ENCODE data around the gene C20orf173. TPM values are rescaled to one million over a fixed set of nuclear protein-coding genes. Genes with fewer than 3 reads are reported as not detected.
"Not testable (repeated sequence)": the region's sequence is repeated elsewhere in the genome, so short reads cannot be mapped to it uniquely, and the experiment has no call there.

C20orf173 gene
- total RNA-seq, 1 donor: not detected

DNA sequence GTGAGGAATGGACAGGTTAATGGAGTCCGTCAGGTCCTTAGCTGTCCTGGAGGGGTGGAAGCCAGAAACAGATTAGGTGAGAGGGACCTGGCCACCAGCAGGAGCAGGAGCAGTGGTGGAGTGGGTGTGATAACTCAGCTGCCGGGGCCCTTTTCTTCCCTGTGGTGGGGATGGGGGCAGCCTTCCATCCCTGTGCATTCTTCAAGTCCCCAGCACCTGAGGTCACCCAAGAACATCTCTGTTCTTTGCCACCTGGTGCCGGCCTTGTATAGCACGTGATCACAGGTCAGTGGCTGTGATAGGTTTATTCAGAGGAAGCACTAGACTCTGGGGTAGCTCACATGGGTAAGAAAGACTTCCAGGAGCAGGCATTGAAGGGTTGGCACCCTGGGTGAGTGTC, 29.0 kb upstream of the C20orf173 start:
- H3K36me3 ChIP-seq (ENCODE audit: insufficient read depth, low read length): peaks cover 22% of the 10 kb centered on the region
- no peaks in the 10 kb centered on the region for H3K27me3 ChIP-seq (ENCODE audit: insufficient read depth, low read length)
- no peak overlapping the region for H2AFZ ChIP-seq (ENCODE audit: low read length)
- H3K4me2 ChIP-seq (ENCODE audit: insufficient read depth, low read length): no peak overlapping the region
- DNase-seq (ENCODE audit: insufficient read length, low spot score, missing footprints): no peak
- peaks cover 4% of the 10 kb centered on the region for H4K20me1 ChIP-seq (ENCODE audit: insufficient read depth, low read length)
- TF ChIP-seq, protein P1, sequence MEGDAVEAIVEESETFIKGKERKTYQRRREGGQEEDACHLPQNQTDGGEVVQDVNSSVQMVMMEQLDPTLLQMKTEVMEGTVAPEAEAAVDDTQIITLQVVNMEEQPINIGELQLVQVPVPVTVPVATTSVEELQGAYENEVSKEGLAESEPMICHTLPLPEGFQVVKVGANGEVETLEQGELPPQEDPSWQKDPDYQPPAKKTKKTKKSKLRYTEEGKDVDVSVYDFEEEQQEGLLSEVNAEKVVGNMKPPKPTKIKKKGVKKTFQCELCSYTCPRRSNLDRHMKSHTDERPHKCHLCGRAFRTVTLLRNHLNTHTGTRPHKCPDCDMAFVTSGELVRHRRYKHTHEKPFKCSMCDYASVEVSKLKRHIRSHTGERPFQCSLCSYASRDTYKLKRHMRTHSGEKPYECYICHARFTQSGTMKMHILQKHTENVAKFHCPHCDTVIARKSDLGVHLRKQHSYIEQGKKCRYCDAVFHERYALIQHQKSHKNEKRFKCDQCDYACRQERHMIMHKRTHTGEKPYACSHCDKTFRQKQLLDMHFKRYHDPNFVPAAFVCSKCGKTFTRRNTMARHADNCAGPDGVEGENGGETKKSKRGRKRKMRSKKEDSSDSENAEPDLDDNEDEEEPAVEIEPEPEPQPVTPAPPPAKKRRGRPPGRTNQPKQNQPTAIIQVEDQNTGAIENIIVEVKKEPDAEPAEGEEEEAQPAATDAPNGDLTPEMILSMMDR (IDR thresholded peaks at IDR 0.05; ENCODE audit: extremely low read depth, low read depth, low read length): no peak
- H3K27ac ChIP-seq (ENCODE audit: low read depth, low read length): no peak overlapping the region
- H3K4me1 ChIP-seq (ENCODE audit: insufficient read depth, low read length): no peaks in the 10 kb centered on the region
- no peaks in the 10 kb centered on the region for H3K79me2 ChIP-seq (ENCODE audit: insufficient read depth, low read length)
- H3K9me3 ChIP-seq (ENCODE audit: low read depth, low read length): no peaks in the 10 kb centered on the region
- H3K4me3 ChIP-seq (ENCODE audit: insufficient read depth, low read length): no peak overlapping the region

DNA sequence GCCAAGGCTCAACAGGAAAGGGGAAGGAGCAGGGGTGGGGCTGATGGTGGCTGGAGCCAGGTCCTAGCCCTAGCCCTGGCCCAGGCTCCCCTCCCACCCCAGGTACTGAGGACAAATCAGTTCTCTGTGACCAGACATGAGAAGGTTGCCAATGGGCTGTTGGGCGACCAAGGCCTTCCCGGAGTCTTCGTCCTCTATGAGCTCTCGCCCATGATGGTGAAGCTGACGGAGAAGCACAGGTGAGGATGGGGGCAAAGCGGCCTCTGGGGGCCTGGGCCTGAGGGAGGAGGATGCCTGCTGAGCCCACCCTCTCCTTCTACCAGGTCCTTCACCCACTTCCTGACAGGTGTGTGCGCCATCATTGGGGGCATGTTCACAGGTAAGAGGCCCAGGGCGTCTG, 27.4 kb upstream of the C20orf173 start:
- no peak overlapping the region for H3K27ac ChIP-seq (ENCODE audit: low read depth, low read length)
- H4K20me1 ChIP-seq (ENCODE audit: insufficient read depth, low read length): peaks cover 4% of the 10 kb centered on the region
- no peak overlapping the region for H3K4me3 ChIP-seq (ENCODE audit: insufficient read depth, low read length)
- no peak for DNase-seq (ENCODE audit: insufficient read length, low spot score, missing footprints)
- H3K4me1 ChIP-seq (ENCODE audit: insufficient read depth, low read length): no peaks in the 10 kb centered on the region
- H2AFZ ChIP-seq (ENCODE audit: low read length): no peak overlapping the region
- no peak overlapping the region for H3K4me2 ChIP-seq (ENCODE audit: insufficient read depth, low read length)
- H3K9me3 ChIP-seq (ENCODE audit: low read depth, low read length): no peaks in the 10 kb centered on the region
- H3K79me2 ChIP-seq (ENCODE audit: insufficient read depth, low read length): no peaks in the 10 kb centered on the region
- H3K36me3 ChIP-seq (ENCODE audit: insufficient read depth, low read length): peaks cover 28% of the 10 kb centered on the region
- H3K27me3 ChIP-seq (ENCODE audit: insufficient read depth, low read length): no peaks in the 10 kb centered on the region
- TF ChIP-seq, protein P1 (IDR thresholded peaks at IDR 0.05; ENCODE audit: extremely low read depth, low read depth, low read length): no peak

DNA sequence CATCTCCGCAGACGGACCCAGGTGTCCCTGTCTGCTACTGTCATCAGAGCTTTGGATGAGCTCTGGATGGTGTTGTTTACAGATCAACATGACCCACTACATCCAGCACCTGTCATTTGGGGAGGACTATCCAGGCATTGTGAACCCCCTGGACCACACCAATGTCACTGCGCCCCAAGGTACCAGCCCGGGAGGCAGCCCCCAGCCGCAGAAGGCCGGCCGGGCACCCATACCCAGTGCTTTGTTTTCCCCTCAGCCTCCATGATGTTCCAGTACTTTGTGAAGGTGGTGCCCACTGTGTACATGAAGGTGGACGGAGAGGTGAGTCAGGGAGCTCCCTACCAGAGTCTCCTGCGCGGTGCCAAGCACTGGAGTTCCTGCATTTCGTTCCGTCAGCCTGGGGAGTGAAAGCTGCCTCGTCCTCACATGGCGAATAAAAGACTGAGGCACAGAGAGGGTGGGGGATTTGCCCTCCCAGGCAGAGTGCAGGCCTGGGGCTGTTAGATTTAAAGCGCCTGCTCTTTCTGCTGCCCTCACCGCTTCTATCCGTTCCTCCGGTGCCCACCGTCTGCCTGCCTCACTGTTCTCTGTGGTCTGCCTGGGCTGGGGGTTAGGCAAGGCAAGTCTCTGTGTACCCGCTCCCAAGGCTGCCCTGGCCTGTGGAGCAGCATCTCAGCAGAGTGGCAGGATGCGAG, 26.6 kb upstream of the C20orf173 start:
- DNase-seq (ENCODE audit: insufficient read length, low spot score, missing footprints): no peak
- Histone ChIP-seq H3K4me1 (ENCODE audit: insufficient read depth, low read length) (no peaks in the 10 kb centered on the region), H2AFZ (ENCODE audit: low read length) (no peak overlapping the region), H3K79me2 (ENCODE audit: insufficient read depth, low read length) (no peaks in the 10 kb centered on the region), H3K4me2 (ENCODE audit: insufficient read depth, low read length) (no peak overlapping the region), H4K20me1 (ENCODE audit: insufficient read depth, low read length) (peaks cover 4% of the 10 kb centered on the region), H3K4me3 (ENCODE audit: insufficient read depth, low read length) (no peak overlapping the region), H3K27me3 (ENCODE audit: insufficient read depth, low read length) (no peaks in the 10 kb centered on the region), H3K36me3 (ENCODE audit: insufficient read depth, low read length) (peaks cover 35% of the 10 kb centered on the region), H3K9me3 (ENCODE audit: low read depth, low read length) (no peaks in the 10 kb centered on the region), H3K27ac (ENCODE audit: low read depth, low read length) (no peak overlapping the region)
- TF ChIP-seq, protein P1 (IDR thresholded peaks at IDR 0.05; ENCODE audit: extremely low read depth, low read depth, low read length): no peak

DNA sequence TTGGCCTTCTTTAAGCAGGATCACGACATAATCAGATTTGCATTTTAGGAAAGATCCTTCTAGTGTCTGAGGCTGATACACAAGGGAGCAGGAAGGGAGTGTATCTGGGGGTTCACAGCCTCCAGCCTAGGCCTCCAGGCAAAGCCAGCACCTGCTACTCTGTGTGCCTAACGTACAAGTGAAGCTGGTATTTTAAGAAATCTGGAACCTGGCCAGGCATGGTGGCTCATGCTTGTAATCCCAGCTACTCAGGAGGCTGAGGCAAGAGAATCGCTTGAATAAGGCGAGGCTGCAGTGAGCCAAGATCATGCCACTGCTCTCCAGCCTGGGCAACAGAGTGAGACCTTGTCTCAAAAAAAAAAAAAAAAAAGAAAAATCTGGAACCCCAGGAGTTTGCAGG, 26.0 kb upstream of the C20orf173 start:
- not testable (repeated sequence) for H3K4me2 ChIP-seq (ENCODE audit: insufficient read depth, low read length); H2AFZ ChIP-seq (ENCODE audit: low read length); H3K27me3 ChIP-seq (ENCODE audit: insufficient read depth, low read length); H3K9me3 ChIP-seq (ENCODE audit: low read depth, low read length); H3K79me2 ChIP-seq (ENCODE audit: insufficient read depth, low read length); H3K4me3 ChIP-seq (ENCODE audit: insufficient read depth, low read length); H4K20me1 ChIP-seq (ENCODE audit: insufficient read depth, low read length); DNase-seq (ENCODE audit: insufficient read length, low spot score, missing footprints); H3K4me1 ChIP-seq (ENCODE audit: insufficient read depth, low read length); H3K27ac ChIP-seq (ENCODE audit: low read depth, low read length)
- H3K36me3 ChIP-seq (ENCODE audit: insufficient read depth, low read length): peaks cover 40% of the 10 kb centered on the region

Data from osteoblast (primary cell).